Measurements from ENCODE around the gene ADGRA1.
"Not testable (repeated sequence)": the region's sequence is repeated elsewhere in the genome, so short reads cannot be mapped to it uniquely, and the experiment has no call there.

Gene ADGRA1

DNA sequence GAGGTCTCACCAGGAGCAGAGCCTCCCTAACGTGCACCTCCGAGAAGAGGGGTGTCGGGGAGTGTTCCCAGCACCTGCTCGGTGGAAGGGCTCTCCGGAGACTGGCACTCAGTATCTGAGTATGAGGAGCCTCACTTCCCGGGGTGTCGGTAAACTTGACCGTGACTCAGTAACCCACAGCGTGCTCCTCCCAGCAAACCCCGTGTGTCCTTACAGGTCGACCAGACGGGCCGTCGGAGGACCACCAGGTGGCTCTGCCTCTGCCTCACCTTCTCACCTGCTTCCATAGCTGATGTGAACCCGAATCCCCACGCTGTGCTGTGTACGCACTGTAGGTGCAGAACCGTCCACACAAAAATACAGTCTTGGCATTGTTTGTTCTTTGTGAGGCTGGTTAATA, 43.3 kb downstream of the ADGRA1 start:
- no peak for DNase-seq

DNA sequence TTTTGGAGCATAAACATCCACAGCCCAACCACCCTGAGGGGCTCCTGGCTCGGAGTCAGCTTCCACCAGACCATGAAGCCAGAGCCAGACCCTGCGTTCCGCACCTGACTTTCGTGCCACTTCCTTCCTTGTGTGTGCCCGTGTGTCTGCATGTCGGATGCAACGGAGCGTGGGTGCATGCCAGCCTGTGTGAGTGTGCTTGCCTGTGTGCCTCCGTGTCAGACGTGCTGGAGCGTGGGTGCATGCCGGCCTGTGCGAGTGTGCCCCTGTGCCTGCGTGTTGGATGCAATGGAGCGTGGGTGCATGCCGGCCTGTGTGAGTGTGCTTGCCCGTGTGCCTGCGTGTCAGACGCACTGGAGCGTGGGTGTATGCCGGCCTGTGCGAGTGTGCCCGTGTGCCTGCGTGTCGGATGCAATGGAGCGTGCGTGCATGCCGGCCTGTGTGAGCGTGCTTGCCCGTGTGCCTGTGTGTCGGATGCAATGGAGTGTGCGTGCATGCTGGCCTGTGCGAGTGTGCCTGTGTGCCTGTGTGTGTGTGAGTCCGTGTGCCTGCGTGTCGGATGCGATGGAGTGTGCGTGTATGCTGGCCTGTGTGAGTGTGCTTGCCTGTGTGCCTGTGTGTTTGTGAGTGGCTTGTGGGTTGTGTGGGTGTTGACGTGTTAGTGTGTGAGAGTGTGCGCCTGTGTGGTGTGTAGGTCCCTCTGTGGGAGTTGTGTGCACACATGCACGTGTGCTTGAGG, 44.2 kb downstream of the ADGRA1 start:
- DNase-seq: no peak

DNA sequence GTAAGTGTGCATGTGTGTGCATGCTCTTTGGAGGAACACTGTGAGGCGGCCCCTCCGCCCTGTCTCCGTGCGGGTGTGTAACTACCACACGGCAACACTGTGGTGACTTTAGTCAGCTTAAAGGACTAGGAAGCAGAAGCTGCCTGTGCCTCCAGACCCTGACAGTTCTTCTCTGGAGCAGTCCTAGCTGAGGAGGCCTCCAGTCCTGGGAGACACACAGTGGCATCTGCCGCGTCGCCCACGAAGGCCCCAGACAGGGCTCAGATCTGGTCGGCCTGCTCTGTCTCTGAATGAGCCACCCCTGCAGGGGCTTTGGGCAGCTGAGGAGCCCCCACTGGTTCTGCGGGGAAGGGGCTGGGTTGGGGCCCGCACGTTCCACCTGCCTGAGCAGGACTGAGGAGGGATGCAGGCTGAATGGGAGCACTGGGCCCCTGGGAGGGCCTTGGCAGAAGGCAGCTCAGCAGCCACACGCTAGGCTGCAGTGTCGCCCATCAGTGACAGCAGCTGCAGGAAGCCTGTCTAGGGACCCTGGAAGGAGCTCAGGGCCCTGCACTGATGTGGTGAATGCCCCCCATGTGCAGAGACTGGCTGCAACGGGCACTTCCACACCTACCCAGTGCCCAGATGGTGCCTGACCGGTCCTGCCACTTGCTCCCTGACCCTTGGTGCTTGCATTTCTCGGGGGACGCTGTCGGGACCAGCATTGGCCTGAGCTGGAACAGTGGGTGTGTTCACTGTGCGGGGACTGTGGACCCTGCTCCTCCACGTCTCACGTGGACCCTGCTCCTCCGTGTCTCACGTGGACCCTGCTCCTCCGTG, 45.0 kb downstream of the ADGRA1 start:
- no peak for DNase-seq

DNA sequence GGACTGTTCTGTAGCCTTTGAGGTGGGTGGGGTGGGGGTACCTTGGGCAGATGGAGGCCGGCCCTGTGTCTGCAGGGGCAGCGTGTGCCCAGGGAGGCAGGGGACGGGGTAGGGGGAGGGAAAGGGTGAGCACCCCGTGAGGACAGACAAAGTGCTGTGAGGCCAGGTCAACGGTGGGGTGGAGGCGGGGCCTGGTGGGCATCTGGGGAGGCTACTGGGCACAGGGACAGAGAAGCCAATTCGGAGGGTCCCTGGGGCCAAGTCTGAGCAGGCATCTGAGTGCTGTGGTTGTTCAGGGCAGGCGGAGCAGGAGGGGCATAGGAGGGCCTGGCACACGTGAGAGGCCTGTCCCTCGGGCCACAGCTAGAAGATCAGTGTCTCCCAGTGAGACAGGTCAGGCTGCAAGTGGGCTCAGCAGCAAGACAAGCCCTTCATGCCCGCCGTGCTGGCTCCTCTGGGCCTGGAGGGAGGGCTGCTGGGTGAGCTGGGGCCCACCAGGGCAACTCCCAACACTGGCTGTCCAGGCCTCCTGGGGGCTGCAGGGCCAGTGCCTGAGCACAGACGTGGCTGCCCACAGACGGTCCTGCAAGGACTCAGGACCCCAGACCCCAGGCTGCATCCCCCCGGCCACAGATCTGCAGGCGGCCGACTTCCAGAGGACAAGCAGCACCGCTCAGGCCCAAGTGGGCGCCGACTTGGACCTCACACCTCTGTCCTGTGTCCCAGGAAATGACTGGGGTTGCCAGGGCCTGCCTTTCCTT, 45.9 kb downstream of the ADGRA1 start:
- no peak for DNase-seq

DNA sequence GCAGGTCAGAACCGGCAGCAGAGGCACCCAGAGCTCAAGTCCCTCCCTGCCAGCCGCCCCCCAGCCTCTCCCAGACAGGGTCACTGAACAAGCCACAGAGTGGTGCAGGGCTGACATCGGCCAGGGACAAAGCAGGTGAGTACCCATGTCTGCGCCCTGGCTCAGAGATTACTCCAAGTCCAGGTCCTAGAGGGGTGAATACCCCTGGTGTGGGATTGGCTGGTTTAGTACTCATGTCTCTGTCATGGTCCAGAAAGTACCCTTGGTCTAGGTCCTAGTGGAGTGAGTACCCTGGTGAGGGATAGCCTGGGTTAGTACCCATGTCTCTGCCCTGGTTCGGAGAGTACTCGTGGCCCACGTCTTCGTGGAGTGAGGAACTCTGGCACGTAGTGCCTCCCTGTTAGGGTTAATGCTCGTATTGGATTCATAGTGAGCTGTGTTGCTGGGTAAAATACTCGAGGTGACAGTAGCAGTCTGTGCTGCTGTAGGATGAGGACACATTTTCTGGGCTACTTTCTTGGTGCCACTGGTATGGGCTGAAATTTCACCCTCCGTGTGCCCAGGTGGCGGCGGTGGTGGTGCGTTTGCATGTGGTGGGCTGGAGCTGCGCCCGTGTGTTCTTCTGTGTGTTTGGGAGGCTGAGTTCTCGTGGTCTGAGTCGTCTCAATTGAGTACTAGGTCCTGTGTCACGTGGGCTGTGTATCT, 46.8 kb downstream of the ADGRA1 start:
- DNase-seq: no peak

DNA sequence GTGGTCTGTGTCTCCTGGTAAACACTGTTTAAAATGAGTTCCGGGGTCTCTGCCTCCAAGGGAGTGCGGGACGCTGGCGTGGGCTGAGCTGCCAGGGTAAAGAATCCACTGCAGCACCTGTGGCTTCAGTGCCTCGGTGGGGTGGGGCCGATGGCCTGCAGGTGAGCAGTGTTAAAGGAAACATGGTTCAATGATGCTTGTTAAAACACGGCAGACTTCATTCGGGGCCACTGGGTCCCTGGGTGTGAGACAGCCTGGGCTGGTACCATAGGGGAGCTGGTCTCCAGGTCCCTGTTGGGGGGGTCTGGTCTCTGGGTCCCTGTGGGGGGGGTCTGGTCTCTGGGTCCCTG, 47.4 kb downstream of the ADGRA1 start:
- DNase-seq: no peak

DNA sequence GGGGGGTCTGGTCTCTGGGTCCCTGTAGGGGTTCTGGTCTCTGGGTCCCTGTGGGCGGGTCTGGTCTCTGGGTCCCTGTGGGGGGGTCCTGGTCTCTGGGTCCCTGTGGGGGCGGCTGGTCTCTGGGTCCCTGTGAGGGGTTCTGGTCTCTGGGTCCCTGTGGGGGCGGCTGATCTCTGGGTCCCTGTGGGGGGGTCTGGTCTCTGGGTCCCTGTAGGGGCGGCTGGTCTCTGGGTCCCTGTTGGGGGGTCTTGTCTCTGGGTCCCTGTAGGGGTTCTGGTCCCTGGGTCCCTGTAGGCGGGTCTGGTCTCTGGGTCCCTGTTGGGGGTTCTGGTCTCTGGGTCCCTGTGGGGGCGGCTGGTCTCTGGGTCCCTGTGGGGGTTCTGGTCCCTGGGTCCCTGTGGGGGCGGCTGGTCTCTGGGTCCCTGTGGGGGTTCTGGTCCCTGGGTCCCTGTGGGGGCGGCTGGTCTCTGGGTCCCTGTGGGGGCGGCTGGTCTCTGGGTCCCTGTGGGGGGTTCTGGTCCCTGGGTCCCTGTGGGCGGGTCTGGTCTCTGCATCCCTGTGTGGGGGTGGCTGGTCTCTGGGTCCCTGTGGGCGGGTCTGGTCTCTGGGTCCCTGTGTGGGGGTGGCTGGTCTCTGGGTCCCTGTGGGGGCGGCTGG, 49.9 kb downstream of the ADGRA1 start:
- DNase-seq: not testable (repeated sequence)

DNA sequence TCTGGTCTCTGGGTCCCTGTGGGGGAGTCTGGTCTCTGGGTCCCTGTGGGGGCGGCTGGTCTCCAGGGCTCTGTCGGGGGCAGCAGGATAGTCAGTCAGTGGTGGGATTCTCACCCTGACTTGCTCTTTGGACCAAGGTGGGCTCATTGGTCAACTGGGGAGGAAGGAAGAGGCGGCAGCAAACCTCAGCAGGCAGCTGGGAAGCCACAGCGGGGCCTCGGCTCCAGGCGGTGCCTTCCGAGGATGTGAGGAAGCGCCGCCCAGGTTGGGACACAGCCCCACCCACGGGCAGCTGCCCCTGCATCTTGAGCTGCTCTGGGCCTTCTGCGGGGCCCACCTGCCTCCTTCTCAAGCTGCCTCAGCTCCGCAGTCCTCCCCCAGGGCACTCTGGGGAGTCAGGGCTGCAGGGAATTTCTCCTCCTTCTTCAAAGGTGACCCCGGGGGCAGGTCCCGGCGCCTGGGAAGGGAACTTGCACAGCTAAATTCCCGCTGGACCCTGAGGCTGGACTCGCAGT, 51.9 kb downstream of the ADGRA1 start:
- DNase-seq: no peak

DNA sequence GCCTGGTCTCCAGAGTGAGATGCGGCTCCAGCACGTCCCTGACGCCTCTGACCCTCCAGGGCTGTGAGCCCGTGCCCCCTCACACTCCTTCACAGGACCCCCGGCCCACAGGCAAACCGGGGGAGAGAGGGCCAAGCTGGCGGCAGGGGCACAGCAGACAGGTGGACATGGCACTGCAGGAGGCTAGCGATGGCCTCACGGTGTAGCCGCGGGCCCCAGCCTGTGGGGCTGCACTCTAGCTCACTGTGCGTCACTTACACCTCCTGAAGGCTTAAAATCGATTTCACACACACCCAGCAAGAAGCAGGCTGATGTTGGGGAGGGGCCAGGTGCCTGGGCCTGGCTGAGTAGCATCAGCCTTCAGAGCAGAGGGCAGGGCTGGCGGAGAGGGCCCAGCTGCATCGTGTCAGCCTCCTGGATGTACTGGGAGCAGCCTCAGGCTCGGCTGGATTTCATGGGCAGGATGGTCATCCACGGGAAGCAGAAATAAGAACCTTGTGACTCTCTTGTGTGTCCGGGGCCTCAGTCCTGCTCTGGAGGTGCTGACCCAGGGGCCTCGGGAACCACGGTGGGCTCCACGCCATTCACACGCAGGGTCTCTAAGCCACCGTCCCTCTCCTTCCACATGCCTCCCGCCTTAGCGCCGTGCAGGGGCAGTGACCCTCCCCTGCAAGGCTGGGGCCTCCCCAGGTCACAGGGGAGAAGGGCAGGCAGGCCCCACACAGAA, 52.9 kb downstream of the ADGRA1 start:
- no peak for DNase-seq

DNA sequence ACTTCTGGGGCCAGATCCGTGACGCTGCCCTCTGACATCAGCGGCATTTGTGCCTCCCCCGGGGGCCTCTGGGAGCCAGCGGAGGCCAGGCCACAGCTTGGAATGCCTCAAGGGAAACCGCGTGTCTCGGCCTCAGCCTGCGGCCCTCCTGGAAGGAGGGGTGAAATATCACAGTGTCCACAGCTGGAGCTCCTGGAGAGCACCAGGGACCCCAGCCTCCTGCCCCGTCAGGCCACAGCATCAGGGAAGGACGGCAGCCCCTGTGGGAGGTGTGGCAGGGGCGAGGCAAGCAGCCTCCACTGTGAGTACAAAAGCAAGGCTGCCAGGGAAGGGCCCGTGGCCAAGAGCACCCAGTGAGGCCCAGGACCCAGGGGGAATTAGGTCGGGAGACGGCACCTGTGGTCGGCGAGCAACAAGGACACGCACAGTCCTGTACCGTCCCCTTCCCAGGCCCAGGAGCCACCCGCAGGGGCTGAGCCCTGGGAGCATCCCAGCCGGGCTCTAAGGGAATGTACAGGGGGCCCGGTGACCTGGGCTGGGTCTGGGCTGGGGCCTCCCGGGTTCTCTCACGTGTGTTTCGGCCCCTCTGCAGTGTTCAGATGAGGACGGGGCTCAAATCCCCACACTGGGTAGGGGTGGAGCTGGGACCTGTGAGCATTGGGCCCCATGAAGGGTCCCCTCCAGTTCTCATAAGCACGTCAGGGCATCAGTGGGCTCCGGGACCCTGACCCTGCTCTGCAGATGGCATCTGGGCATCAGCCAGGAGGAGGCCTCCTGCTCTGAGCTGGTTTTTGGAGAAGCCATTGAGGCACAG, 53.6 kb downstream of the ADGRA1 start:
- DNase-seq: no peak

DNA sequence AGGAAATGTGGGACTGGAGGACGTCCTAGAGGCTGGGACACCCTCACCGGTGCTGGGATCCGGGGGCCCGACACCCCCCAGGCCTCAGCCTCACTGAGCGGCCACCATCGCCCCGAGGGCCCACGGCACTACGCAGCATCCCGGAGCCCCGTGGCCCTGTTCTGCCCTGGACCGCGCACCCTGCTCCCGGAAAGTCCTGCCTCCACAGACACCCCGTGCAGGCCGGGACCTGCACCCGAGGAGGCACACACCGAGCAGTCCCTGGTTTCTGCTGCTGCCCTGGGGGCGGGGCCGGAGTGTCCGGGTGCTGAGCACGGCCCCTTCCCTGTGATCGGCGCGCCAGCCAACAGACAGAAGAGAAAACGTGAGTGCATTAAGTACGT, 54.2 kb downstream of the ADGRA1 start:
- no peak for DNase-seq

DNA sequence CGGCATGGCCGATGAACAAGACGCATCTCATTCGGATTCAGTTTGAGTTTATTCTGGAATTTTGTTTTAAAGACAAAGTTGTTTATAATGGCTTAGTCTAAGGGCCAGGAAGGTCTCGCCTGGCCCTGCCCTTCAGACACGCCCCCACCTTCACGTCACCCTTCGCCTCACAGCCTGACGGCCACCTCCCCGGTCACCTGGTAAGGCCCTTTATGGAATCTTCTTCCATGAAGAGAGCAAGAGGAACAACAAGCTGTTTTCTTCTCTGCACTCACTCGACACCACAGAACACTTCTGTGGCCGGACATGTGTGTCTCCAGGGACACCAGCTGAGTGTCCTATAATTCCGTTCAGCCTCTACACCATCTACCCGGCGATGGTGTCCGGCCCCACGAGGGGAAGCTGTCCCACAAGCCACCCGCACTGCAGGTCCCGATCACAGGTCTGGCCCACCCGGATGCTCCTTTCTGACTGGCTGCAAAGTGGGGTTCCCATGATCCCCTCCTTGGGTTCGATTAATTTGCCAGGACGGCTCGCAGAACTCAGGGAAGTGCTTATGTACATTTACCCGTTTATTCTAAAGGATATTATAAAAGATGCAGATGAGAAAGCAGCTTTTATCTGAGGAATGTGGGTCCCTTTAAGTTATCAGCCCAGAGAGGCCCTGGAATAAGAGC, 54.9 kb downstream of the ADGRA1 start:
- no peak for DNase-seq

DNA sequence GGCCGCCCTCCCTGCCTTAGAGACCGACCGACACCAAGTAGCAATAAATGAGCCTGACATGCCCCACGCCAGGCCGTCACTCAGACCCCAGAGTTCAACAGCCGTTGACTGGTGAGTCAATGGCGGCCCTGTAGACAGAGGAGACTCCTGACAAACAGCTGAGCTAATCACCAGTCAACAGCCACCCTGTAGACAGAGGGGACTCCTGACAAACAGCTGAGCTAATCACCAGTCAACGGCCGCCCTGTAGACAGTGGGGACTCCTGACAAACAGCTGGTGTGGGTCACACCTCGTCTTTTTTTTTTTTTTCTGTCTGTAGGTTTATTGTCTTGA, 55.4 kb downstream of the ADGRA1 start:
- DNase-seq: no peak

DNA sequence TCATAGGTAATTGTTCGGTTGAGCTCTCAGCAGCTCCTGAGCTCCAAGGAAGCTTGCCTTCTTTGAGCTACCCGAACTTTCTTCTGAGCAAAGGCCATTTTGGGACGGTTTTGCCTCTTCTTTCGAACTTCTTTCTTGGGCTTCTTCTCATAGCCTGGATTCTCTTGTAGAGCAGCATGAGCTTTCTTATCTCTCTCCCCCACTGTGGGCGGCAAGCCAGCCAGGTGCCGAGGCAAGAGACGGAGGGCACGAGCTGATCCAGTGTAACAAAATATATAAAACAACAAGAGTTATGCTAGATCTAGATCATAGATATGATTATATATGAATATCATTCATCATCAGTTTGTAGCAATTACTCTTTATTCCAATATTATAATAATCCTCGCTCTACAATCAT, 55.8 kb downstream of the ADGRA1 start:
- DNase-seq: no peak

DNA sequence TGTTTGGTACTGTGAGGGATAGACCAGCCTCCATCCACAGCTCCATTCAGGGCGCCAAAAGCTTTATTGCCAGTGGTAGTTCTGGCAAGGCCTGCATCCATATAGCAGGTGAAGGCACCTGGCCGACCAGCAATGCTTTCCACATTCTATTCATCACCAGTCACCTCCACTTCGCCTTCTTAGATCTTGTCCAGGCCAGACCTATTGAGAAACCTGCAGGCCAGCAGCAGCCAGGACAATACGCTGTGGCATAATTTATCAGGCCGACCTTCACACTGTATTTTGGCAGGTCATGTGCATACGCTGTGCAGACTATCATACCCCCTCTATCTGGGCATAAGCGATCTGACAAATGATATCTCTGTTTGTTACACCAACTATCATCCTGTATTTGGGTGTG, 57.0 kb downstream of the ADGRA1 start:
- no peak for DNase-seq

DNA sequence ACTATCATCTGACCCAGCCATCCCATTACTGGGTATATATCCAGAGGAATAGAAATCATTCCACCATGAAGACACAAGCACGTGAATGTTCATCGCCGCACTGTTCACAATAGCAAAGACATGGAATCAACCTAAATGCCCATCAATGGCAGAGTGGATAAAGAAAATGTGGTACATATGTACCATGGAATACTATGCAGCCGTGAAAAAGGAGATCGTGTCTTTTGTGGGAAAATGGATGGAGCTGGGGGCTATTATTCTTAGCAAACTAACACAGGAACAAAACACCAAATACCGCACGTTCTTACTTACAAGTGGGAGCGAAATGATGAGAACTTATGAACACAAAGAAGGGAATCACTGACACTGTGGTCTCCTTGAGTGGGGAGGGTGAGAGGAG, 62.5 kb downstream of the ADGRA1 start:
- no peak for DNase-seq

DNA sequence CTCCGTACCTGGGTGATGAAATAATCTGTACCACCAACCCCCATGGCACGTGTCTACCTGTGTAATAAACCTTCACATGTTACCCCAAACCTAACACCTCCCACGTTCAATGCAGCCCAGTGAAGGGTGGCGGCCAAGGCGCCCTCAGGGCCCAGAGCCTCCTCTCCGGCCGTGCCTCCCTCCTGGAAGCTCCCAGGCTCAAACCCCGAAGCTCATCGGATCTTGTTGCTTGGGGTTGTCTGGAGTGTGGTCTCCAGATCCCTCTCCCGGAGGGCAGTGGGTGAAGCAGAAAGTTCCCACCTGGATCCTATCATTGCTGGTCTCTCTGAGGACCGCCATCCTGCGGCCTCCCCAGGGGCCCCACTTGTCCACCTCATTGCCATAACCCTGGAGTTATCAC, 62.9 kb downstream of the ADGRA1 start:
- no peak for DNase-seq

DNA sequence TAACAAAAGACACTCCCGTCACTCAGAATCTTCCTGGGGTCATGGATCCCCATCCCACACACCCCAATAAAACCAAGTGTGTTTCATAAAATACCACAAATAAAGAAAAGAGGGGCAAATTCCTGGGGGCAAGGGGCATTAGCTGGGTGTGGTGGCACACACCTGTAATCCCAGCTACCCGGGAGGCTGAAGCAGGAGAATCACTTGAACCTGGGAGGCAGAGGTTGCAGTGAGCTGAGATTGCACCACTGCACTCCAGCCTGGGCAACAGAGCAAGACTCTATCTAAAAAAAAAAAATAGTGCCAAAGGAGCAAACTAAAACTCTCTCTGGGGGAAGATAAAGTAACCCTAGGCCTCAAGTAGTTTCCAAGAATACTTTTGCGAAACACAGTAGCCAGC, 63.3 kb downstream of the ADGRA1 start:
- not testable (repeated sequence) for DNase-seq

DNA sequence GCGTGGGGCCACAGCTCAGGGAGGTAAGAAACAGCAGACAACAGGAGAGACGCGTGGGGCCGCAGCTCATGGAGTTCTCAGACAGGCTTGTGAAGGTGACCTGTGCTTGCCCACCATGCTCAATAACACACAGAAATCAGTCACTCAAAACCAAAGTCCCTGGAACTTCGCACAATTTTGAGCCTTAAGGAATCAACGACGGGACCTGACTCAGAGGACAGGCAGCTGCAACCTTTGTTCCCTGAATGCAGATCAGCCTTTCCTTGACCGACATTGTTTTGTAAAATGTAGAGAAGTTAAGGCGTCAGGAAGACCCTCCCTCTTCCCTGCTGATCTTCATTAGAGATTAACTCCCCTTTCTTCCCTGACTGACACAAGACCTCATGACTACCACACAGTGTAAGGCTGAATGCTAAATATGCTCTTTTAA, 63.8 kb downstream of the ADGRA1 start:
- no peak for DNase-seq

DNA sequence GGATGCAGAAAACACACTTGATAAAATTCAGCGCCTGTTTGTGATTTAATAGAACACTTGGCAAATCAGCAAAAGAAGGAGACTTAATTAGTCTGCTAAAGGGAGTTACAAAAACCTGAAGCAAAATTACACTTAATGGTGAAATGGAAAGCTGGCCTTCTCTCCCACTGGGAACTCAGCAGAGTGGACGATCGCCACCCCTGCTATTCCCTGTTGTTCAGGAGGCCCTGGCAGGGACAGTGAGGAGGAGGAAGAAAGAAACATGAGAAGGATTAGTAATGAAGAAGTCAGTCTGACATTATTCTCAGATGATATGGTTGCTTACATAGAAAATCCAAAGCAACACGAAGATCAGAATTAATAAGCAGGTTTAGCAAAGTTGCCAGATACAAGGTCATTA, 66.7 kb downstream of the ADGRA1 start:
- DNase-seq: no peak

Data from NCI-H446 (cell line).